HG03571 (cell line): ENCODE results near the gene DMBT1.

Experiments used
- ATAC-seq: cut with Tn5 transposase; IDR thresholded peaks from one replicate; pipeline ENCODE4 v1.9.1; 2021; ENCODE audit not compliant: unreplicated experiment

DMBT1 gene

DNA sequence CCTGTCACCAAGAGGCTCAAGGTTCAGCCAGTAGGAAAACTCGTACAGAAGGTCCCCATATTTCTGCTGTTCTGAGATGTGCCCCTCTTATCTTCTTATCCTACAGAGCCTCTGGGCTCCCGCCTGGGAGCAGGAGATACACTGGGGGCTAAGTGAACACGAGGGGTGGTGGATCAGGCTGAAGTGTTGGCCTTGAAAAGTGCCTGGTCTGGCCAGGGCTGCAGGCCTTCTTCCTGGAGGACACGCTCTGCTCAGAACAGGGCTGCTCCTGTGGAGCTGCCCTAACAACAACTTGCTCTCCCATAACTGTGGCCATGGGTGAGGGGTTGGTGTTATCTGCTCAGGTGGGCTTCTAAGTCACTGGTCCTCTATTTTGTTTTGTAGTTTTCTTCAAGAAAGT is 105.4 kb downstream of the DMBT1 start:
- ATAC-seq: no peak

- ATAC-seq: no peak
These were observed 108.5 kb downstream of the DMBT1 start for GRCh38 chr10:122669045-122669444.

DNA sequence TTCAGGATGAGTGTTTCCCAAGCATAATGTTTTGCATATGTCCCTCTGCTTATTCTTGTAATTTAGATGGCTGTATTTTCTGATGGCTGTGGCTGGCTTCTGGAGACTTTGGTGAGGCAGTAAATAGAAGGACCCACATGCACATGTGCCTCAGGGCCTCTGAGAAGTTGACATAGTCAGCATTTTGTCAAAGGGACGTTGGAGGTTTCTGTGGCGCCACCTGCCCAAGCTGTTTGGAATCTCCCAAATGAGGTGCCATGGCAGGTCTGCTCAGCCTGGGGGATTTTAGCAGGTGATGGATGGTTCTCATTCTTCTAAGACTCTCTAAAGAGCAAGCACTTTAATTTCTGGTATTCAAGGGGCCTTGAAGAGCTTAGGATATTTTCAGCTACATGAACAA is 109.3 kb downstream of the DMBT1 start:
- no peak for ATAC-seq

- ATAC-seq: no peak
These were observed 110.8 kb downstream of the DMBT1 start for GRCh38 chr10:122671355-122671754.

GRCh38 chr10:122672655-122673054 is 112.1 kb downstream of the DMBT1 start:
- no peak for ATAC-seq

- no peak for ATAC-seq
These were observed 112.7 kb downstream of the DMBT1 start for GRCh38 chr10:122673269-122673668.

- no peak for ATAC-seq
These were observed 113.2 kb downstream of the DMBT1 start for GRCh38 chr10:122673731-122674130.

- no peak for ATAC-seq
These were observed 114.2 kb downstream of the DMBT1 start for GRCh38 chr10:122674781-122675180.

GRCh38 chr10:122675278-122675677 is 114.7 kb downstream of the DMBT1 start:
- ATAC-seq: no peak

- ATAC-seq: no peak
These were observed 117.7 kb downstream of the DMBT1 start for GRCh38 chr10:122678266-122678665.

- ATAC-seq: no peak
These were observed 122.0 kb downstream of the DMBT1 start for GRCh38 chr10:122682522-122682921.

DNA sequence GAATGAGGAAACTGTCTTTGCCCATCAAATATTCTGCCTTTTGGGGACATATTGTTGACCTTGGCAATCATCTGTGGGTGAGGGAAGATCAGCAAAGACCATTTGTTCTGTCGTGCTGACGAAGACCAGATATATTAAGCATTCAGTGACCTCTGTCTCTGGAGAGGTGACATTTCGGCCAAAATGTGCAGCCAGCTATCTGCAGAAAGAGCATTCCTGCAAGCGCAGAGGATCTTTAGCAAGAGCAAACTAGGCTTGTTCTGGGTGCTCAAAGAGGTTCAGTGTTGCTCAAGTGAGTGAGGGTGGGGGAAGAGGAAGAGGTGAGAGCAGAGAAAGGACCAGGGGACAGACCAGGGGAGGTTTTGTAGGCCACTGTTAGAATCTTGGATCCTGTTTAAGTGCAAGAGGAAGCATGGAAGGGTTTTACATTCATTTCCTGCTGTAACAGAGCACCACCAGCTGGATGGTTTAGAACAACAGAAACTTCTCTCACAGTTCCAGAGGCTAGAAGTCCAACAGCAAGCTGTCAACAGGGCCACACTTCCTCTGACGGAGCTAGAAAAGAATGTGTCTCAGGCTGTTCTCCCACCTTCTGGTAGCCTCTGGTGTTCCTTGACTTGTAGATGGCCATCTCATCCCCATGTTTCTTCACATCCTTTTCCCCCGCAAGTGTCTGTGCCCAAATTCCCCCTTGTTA is 127.9 kb downstream of the DMBT1 start:
- ATAC-seq: no peak

DNA sequence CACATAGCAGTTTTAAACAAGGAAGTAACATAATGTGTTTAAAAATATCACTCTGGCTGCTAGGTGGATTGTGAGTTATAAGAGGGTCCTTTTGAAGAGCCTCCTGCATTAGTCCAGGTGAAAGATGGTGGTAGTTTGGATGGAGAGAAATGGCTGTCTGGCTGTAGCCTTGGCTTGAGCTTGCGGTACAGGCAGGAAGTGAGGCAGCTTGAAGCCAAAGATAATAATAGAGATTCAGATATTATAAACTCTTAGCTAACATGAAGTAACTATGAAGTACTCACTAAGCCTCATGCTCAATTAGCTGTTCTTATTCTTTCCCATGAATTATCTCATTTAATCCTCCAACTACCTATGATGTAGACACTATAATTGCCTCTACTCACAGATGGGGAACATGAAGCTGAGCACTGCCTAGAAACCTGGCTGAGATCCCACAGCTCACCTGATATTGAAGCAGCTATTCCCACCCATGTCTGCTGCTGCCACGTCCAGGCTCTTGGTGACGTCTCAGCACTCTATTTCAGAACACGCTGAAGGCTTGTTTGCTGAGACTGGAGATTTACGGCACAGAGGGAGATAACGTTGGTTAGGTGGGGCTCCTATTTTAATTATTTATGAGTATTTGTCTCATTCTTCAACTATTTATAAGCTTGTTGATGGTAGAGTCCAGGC is 128.7 kb downstream of the DMBT1 start:
- ATAC-seq: no peak

DNA sequence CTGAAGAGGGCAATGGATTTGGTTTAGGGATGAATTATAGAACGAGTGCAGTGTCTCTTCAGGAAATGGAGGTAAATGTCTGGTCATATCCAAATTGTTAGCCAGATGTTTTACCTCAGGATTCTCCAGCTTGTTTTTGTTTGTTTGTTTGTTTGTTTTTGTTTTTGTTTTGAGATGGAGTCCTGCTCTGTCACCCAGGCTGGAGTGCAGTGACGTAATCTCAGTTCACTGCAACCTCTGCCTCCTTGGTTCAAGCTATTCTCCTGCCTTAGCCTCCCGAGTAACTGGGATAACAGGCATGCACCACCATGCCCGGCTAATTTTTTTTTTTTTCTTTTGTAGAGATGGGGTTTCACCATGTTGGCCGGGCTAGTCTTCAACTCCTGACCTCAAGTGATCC is 132.2 kb downstream of the DMBT1 start:
- ATAC-seq: no peak
